RWPE1 (cell line): ENCODE data around the gene KMT2B.

Source experiments
- CTCF ChIA-PET: fragments of 350-600 bp; sonication (Branson Sonifier 250); formaldehyde crosslinking; extraction: SDS; loops from one replicate; lab custom pipeline; 2021; lab: Yijun Ruan, JAX
- POLR2A ChIA-PET: fragments of 400-600 bp; formaldehyde crosslinking; extraction: SDS; loops from one replicate; lab custom pipeline; 2020; ENCODE audit warnings: antibody characterized with exemption; ENCODE audit not compliant: low non-redundant PET; lab: Yijun Ruan, JAX
- DNase-seq: peaks from one replicate; pipeline ENCODE4 v3.0.0; 2012; ENCODE audit warnings: low spot score
- H3K27ac ChIP-seq: fragments of 450-650 bp; 2 replicates; pipeline ENCODE4 v1.5.1; 2017
- TF ChIP-seq, protein P1 (sequence below): fragments of 450-650 bp; conservative IDR thresholded peaks from 2 replicates; pipeline ENCODE4 v1.5.1; 2017; ENCODE audit warnings: low read depth, mild to moderate bottlenecking

Gene KMT2B

GRCh38 chr19:35708391-35708790 is 9.4 kb upstream of the KMT2B start:
- ChIA-PET CTCF (no interaction called here), POLR2A (no interaction called here)
- H3K27ac ChIP-seq, result no peak overlapping the region
- TF ChIP-seq, protein P1, sequence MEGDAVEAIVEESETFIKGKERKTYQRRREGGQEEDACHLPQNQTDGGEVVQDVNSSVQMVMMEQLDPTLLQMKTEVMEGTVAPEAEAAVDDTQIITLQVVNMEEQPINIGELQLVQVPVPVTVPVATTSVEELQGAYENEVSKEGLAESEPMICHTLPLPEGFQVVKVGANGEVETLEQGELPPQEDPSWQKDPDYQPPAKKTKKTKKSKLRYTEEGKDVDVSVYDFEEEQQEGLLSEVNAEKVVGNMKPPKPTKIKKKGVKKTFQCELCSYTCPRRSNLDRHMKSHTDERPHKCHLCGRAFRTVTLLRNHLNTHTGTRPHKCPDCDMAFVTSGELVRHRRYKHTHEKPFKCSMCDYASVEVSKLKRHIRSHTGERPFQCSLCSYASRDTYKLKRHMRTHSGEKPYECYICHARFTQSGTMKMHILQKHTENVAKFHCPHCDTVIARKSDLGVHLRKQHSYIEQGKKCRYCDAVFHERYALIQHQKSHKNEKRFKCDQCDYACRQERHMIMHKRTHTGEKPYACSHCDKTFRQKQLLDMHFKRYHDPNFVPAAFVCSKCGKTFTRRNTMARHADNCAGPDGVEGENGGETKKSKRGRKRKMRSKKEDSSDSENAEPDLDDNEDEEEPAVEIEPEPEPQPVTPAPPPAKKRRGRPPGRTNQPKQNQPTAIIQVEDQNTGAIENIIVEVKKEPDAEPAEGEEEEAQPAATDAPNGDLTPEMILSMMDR, result no peak
- no peak for DNase-seq

DNA sequence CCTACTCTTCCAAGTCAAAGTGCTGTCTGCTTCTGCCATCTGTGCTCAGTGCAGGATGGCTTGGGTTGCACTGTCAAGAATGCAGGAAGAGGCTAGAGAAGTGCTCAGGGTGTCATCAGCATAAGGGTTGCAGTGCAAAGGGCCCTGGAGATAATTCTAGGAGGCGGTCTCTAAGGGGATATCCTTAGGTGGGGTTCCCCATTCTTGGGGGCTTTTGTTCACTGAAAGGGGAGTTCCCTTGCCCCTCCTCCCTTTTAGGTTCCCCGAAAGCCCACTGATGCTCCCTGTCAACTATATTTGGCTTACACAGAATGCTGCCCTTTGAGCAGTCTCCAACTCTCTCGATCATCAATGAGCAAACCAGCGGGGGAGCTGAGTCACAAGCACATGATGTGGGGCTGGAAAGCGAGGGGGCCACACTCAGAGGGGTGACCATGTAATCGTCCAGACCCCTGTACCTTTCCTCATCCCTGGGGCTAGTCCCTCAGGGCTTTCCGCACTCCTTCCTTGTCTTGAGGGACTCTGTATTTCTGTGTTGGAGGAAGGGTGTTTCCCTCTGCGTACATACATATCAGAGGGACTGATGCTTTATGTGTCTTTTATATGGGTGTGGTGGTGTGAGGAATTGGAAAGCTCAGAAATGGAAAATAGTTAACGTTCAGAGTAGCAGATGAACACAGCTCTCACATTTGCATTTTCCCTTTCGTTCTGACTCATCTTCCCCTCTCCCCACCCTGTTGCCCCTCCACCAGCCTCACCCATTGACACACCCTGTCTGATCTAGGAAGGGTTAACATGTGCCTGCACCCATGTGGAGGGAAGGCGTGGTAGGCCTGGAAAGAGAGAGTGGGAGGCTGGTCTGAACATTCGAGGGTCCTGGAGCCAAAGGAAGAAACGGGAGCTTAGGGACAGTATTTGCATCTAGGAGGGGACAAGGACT is 6.7 kb upstream of the KMT2B start:
- POLR2A ChIA-PET, result no interaction called here
- DNase-seq, result no peak
- H3K27ac ChIP-seq, result peak overlapping the region; percentile 53
- TF ChIP-seq, protein P1, result no peak
- CTCF ChIA-PET, result interaction anchor here (0.6 kb wide), 1 partner anchor 16 kb away, joined by 3 read pairs; no protein-coding TSS in a partner anchor

GRCh38 chr19:35712567-35713505 is 5.0 kb upstream of the KMT2B start:
- TF ChIP-seq, protein P1, result no peak
- no peak for DNase-seq
- no peak overlapping the region for H3K27ac ChIP-seq
- CTCF ChIA-PET, result interaction anchor here (0.6 kb wide), 2 partner anchors 18 to 57 kb away, joined by 3 to 6 read pairs; no protein-coding TSS in a partner anchor
- POLR2A ChIA-PET, result interaction anchor here (0.6 kb wide), 1 partner anchor 443 kb away, joined by 3 read pairs; no protein-coding TSS in a partner anchor

DNA sequence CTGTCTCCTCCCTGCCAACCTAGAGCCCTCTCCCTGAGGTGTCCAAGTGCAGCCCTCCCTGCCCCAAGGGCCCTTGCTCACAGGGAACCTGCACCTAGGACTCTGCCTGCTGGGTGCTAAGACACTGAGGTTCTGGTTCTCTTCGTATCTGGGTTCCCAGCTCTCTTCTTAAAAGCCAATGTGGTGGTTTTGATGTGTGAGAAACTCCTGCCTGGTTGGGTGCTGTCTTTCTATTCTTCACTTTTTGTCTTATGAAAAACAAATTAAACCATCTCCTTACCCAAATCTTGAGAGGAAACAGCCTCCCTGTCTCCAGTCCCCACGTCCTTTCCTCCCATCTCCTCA is 4.3 kb upstream of the KMT2B start:
- DNase-seq, result no peak
- no peak overlapping the region for H3K27ac ChIP-seq
- CTCF ChIA-PET, result no interaction called here
- POLR2A ChIA-PET, result no interaction called here
- TF ChIP-seq, protein P1, result no peak

- DNase-seq, result no peak
- ChIA-PET POLR2A (no interaction called here), CTCF (no interaction called here)
- TF ChIP-seq, protein P1, result no peak
- H3K27ac ChIP-seq, result no peak overlapping the region
These were observed 3.8 kb upstream of the KMT2B start for GRCh38 chr19:35713904-35714495.
